Measurements from ENCODE around the gene TMEM178B. TPM values are rescaled to one million over a fixed set of nuclear protein-coding genes. Genes with fewer than 3 reads are reported as not detected.

TMEM178B gene
- total and polyA plus RNA-seq, 2 of the 4 experiments (the other 2 are of a cell fraction): under 0.01 to 0.05 TPM

- Histone ChIP-seq H3K9ac (ENCODE audit: low read depth, low read length) (no peak overlapping the region), H3K27me3 (ENCODE audit: control insufficient read depth, insufficient read depth, low read length) (no peaks in the 10 kb centered on the region), H2AK9ac (replicated peaks; ENCODE audit: low read depth, low read length, poor library complexity) (no peak overlapping the region), H2AFZ (replicated peaks; ENCODE audit: low read length, poor library complexity) (no peak overlapping the region), H4K5ac (ENCODE audit: low read depth, low read length) (no peak overlapping the region), H3K4me3 (ENCODE audit: insufficient read depth, low read depth, low read length) (no peak overlapping the region), H2AK5ac (ENCODE audit: low read depth, low read length) (no peak overlapping the region), H3K4me2 (ENCODE audit: low read depth, low read length) (no peak overlapping the region), H2BK5ac (ENCODE audit: low read depth, low read length, poor library complexity, severe bottlenecking) (no peak overlapping the region), H3K4me1 (ENCODE audit: control insufficient read depth, insufficient read depth, low read length) (no peaks in the 10 kb centered on the region), H3K23ac (ENCODE audit: low read depth, low read length) (no peak overlapping the region), H2BK15ac (ENCODE audit: low read depth, low read length) (no peak overlapping the region), H3K27ac (ENCODE audit: insufficient read depth, low read length) (no peak overlapping the region), H3K14ac (replicated peaks; ENCODE audit: low read depth, low read length) (no peak overlapping the region), H4K20me1 (ENCODE audit: insufficient read depth, low read length) (no peaks in the 10 kb centered on the region), H3K36me3 (ENCODE audit: control insufficient read depth, insufficient read depth, low read length) (no peaks in the 10 kb centered on the region), H2BK120ac (ENCODE audit: low read depth, low read length) (no peak overlapping the region), H2BK20ac (ENCODE audit: low read depth, low read length) (no peak overlapping the region), H3K4ac (ENCODE audit: low read depth, low read length) (no peak overlapping the region), H3K18ac (ENCODE audit: low read depth, low read length) (no peak overlapping the region), H3K79me1 (ENCODE audit: low read depth in 1 of 2, low read length in 2 of 2) (no peaks in the 10 kb centered on the region), H3K9me3 (ENCODE audit: control insufficient read depth, insufficient read depth, low read length) (peaks cover 3% of the 10 kb centered on the region; the same call in 1 of the 2 replicates), H4K8ac (ENCODE audit: low read depth in 2 of 2, low read length in 2 of 2) (no peak overlapping the region), H3K9me1 (ENCODE audit: insufficient read depth, low read length) (no peaks in the 10 kb centered on the region), H4K91ac (ENCODE audit: insufficient read depth, low read depth, low read length) (no peak overlapping the region), H3K56ac (ENCODE audit: extremely low read depth, insufficient read depth, low read length) (no peak overlapping the region)
- no TSS peak for BruUV-seq (replicated peaks)
- POLR2A ChIA-PET (ENCODE audit: unreplicated experiment): no interaction called here
- ATAC-seq (ENCODE audit: low read depth) (no peak), DNase-seq (no peak)
- dilution Hi-C loops (cut with HindIII; ENCODE audit: low sequenced_read_pairs, unreplicated experiment) (no loop called here), in situ Hi-C loops (cut with MboI; ENCODE audit: low sequenced_read_pairs) (no loop called here), intact Hi-C loops (cut with micrococcal nuclease) (no loop called here)
- no CpG with 5 or more reads among the region's 5 CpGs for WGBS, 2 experiments (ENCODE audit: extremely low coverage in 2 of 2, insufficient read length in 1 of 2)
- no peak for TF ChIP-seq FOS (IDR thresholded peaks at IDR 0.05; ENCODE audit: low read depth, low read length)
- no peak for TF ChIP-seq POLR2A (IDR thresholded peaks at IDR 0.05; ENCODE audit: low read depth, low read length)
- TF ChIP-seq CTCF (conservative IDR thresholded peaks at IDR 0.05; ENCODE audit: low read depth, low read length): no peak
- TF ChIP-seq SMC3 (IDR thresholded peaks at IDR 0.05; ENCODE audit: low read depth, low read length): no peak
- no peak for TF ChIP-seq CHD1 (IDR thresholded peaks at IDR 0.05; ENCODE audit: low read depth, low read length)
- no peak for TF ChIP-seq NFE2L2 (IDR thresholded peaks at IDR 0.05; ENCODE audit: low read depth, low read length)
- TF ChIP-seq, protein P1, sequence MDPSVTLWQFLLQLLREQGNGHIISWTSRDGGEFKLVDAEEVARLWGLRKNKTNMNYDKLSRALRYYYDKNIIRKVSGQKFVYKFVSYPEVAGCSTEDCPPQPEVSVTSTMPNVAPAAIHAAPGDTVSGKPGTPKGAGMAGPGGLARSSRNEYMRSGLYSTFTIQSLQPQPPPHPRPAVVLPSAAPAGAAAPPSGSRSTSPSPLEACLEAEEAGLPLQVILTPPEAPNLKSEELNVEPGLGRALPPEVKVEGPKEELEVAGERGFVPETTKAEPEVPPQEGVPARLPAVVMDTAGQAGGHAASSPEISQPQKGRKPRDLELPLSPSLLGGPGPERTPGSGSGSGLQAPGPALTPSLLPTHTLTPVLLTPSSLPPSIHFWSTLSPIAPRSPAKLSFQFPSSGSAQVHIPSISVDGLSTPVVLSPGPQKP (IDR thresholded peaks at IDR 0.05; ENCODE audit: borderline replicate concordance, low read depth, low read length): no peak
- TF ChIP-seq RCOR1 (IDR thresholded peaks at IDR 0.05; ENCODE audit: insufficient replicate concordance, low read length): no peak
- no peak for TF ChIP-seq USF2 (IDR thresholded peaks at IDR 0.05; ENCODE audit: low read depth, low read length)
- CTCF ChIA-PET: no interaction called here
Measured at GRCh38 chr7:141444961-141445360, 371.1 kb downstream of the TMEM178B start.

Data from IMR-90 (cell line).